HG03378 (cell line): Measurements from ENCODE around the gene ABCB6.

Source experiments
- ATAC-seq: cut with Tn5 transposase; IDR thresholded peaks from one replicate; pipeline ENCODE4 v1.9.1; 2021; ENCODE audit warnings: mild to moderate bottlenecking, moderate library complexity; ENCODE audit not compliant: unreplicated experiment

ABCB6 gene

DNA sequence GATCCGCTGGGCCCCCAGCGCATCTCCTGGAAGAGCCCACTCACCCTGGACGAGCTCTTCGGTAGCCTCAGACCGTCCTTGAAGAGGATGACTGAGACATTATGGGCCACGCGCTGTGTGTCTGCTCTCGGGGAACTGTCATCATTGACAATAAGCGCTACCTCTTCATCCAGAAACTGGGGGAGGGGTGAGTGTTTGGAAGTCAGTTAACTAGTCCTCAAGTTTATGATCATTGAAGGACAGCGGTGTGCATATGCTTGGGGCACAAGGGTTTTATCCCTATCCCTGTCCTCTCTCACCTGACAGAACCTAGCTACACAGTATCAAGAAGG, 27.1 kb upstream of the ABCB6 start:
- ATAC-seq = no peak

DNA sequence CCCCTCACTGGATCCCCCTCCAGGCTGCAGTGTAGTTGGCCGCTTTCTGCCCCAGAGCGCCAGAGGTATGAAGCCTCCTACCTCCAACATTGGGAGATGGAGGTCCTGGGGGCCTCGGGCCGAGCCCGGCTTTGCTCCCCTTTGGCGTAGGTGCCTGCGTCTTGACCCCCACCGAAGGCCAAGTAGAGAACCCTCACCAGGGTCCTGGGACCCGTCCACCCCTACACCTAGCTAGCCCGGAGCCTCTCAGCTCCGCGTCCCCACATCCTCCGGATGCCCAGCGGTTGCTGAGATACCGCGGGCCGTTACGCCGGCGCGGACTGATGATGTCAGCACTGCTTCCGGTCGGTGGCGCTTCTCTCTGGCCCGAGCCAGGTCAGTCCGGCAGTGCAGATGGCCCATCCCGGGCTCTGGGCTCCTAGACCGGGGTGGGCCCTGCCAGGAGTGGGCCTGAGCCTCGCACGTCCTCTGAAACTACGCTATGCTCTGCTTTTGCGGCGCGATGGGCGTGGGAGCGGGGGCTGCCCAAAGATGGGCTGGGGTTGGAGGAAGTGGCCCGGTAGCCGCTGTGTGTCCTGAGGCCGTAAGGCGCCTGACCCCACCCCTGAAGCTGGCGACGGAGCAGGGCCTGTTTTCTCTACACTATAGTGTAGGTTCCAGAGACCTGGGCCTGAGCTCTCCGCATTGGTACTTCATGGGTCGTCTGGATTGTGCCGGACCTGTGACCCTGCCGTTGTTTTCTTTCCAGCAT, 26.6 kb upstream of the ABCB6 start, which contains the start of the genes GLB1L and STK16:
Gene GLB1L (minus strand): TSS at position 297 of the 751 bp plus-strand sequence. CDS start 1,871 bp downstream, outside the sequence.
Gene STK16 (plus strand): TSS at position 332 of the 751 bp plus-strand sequence. CDS start 521 bp downstream, outside the sequence.
- ATAC-seq = peak; percentile 65

DNA sequence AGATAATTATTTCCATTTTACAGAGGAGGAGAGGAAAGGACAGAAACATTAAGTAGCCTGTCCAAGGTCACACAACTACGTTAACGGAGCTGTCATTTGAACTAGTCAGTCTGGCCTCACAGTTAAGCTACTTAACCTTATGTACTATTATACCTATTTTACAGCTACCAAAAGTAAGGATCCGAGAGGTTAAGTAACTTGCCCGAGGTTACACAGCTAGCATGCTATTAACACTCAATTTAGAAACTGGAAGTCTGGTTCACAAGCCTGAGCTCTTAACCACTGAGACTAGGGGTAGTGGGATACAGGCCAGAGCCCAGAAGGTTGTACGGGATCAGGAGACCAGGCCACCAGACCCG, 26.0 kb upstream of the ABCB6 start:
- no peak for ATAC-seq

DNA sequence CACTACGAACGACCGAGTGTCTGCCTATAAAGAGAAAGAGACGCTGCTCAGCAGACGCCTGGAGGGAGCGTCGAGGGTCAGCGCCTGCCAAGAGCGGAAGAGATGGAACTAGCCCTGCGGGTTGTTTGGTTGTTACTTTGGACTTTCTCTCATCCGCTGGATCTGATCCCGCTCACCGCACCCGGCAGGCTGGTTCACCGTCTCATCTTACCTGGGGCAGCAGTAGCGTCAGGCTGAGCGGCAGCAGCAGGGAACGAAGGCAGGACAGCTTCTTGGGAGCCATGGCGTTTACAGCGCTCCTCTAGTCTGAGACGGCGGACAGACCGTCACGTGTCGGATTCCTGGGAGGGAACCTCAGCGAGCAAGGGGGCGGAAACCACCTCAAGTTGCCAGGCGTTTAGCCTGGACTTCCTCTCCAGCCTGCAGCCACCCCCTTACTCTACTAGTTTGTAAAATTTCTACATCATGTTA, 24.6 kb upstream of the ABCB6 start:
- no peak for ATAC-seq

DNA sequence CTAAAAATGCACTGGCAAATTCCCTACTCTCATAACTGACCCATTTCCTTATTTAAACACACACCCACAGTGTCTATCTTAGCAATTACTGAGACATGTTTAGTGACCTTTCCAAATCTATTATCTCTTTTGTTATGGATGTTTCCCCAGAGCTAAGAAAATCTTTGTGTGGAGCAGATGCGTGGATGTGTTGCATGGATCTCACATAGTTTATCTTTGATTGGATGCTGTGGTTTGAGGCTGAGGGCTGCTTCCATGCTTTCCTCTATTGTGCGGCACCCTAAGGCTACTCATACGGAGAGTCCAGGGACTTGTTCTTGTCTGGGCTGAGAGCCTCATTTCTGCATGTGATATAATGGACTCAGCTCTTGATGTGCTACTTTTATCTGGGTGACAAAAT, 15.6 kb upstream of the ABCB6 start:
- ATAC-seq = no peak

DNA sequence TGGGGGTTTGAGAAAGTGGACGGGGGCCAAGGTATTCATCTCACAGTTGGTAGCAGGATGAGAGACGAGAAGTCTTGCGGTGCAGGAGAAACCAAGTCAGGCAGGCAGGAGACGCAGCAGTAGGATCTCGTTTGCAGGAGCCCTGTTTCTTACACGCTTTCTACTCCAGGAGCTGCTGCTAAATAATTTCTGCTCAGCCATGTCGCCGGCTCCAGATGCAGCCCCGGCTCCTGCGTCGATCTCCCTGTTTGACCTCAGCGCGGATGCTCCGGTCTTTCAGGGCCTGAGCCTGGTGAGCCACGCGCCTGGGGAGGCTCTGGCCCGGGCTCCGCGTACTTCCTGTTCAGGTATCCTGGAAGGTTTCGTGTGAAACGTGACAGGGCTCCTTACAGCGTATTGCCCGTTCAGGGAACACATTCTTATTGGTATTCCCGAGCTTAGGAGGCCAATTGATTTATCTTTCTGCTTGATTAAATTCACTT, 11.3 kb upstream of the ABCB6 start:
- ATAC-seq = peak; percentile 6

DNA sequence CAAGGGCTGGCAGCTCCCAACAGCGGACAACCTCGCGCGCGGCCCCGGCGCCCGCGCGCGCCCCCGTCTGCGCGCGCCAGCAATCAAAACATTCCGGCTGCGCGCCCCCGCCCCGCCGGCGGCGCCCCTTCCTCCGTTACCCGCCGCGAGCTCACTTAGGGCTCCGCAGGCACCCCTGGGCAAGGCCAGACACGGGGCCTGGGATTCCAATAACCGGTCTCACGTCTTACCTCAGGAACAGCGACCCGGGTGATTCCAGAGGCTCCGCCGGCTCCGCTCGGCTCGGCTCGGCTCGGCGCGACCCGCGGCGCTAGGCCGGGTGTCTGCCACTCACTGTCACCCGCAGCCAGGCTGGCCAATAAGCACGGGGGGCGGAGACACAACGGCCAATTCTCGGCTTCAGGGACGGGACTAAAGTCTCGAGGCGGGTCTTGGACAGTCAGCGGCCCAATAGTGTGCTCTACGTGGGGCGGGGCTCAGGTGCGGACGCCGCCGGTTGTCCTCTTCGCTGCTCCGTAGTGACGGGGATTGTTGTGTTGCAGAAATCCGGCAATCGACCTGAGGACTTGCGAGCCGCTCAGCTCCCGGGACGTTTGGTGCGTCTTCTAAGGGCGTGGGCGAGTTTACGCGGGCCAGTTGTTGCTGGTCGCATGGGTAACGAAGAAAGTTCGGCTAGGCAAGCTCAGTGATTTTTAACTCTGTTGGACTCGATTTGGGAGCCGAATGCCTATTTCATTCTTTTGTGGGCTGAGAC, 10.7 kb upstream of the ABCB6 start, which contains the start of the genes ANKZF1 and ATG9A:
Gene ANKZF1 (plus strand): TSS at position 502 of the 754 bp plus-strand sequence. CDS start 452 bp downstream, outside the sequence.
Gene ATG9A (minus strand): TSS at position 332 of the 754 bp plus-strand sequence. CDS start 1,612 bp downstream, outside the sequence.
- peak; percentile 94 for ATAC-seq

DNA sequence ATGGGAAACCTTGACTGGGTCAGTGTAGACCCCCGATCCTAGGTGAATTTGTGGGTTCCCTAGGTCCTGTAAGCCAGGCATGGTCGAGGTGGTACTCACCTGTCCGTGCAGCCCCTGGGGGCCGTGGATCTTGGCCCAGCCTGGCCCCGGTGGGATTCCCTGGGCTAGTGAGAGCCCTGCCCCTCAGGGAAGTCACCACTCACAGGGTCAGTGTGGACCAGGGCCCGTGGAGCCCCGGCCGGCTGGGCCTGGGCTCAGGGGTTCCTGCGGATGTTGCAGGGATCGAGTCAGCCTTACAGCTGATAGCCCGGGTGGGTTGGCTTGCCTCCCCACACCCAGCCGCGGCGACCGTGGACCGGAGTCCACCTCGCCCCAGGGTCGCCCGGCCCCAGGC, 10.2 kb upstream of the ABCB6 start:
- ATAC-seq = peak; percentile 6

DNA sequence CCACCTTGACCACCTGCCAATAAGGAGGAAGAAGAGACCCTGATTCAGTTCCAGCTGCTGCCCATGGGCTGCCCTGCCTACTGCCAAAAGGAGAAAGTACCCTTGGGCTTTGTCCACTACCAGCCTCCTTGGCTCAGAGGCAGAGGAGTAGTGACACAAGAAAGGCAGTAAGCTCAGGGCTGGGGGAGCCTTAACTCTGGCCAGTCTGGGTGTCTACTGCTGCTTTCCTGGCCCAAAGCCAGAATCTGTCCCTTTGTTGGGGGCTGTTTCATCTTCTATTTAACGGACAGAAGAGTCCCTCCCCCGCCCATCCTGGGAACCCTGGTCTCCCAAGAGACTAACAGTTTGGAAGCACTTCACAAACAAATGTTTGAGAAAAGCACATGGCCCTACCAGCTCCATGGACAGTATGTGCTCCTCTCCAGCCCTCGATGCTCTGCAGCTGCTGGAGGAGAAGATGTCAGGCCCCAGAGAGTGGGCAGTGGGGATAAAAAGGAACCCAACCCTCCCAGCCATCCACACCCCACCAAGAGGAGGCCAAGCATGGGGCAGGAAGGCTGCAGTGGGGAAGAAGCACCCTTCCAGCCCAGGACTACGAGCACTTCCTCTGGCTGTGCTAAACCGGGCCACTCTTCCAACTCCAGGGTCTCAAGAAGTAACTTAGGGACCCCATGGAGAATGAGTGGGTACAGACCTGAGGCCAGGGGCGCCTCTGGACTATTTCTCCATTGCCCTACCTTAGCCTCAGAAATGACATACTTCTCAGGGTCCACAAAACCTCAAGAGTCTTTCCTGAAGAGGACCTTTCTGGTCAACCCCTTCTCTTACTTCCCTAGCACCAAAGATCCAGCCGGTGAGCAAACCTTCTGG, 9.5 kb upstream of the ABCB6 start:
- ATAC-seq = no peak

DNA sequence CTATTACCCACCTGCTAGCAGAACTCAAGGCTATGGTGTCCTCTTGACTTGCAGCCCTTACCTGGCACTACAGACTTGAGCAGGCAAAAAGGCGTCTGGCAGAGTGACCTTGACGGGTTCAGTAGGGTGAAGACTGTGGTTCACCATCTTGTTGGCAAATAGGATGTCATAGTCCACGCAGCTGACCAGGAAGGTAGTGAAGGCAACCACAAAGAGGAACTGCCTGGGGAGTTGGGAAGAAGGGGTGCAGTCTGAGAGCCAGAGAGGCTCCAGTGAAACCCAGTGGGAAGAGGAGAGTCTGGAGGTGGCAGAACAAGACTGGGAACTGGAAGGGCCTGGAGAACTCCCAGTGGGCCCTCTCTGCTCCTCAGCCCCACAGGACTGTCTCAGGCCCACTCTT, 6.6 kb upstream of the ABCB6 start:
- ATAC-seq = no peak

DNA sequence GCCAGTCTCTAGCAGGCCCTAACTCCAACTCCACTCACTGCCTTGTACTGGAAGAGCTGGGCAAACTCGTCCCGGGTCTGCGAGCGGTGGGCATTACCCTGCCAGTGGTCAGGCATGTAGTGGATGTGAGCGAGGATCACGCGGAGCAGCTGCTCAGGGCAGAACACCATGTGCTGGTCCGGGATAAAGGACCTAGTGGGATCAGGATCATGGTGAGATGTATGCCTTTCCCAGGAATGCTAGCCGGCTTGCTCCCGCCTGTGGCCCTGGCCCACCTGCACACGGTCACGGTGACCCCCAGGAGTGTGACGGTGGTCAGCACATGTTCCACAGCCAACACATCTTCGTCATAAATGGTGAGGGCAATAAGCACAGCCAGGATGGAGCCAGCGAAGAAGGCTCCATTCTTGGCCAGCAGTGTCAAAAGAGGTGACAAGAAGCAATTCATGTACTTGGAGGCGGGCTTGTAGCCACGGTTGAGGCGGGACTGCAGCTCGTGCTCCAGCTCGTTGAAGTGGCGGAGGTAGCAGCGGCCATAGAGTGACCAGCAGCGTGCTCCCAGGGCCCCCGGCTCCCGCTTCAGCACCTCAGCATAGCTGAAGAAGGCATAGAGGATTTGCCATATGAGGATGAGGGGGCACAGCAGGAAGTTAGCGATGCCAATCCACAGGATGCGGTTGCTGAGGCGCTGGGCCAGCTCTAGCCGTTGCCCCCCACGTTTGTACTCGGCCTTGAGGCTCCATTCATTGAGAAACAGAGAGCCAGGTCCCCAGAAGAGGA, 5.3 kb upstream of the ABCB6 start:
- no peak for ATAC-seq

DNA sequence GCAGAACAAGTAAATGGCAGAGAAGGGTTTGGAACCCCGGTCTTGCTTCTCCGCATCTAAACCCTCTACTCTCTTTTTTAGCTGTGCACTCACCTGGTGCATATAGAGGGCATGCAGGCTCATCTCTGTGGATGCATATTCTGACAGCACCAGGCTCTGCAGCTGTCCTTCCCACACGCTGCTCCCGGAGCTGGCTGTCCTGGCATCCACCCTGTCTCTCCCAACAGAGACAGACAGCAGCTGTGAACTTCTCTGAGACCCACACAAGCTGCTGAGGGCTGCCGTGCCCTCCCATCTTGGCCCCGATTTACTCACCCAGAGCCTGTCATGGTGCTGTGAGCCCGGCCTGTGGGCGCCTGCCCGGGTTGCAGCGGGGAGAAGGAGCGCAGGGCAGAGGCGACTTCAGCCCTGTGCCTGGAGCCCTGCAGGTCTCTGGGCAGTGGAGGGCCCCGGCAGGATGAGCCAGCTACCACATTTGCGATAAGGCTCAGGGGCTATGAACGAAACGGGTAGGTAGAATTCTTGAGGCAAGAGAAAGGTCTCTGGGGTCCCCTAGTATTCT, 3.3 kb upstream of the ABCB6 start:
- no peak for ATAC-seq

DNA sequence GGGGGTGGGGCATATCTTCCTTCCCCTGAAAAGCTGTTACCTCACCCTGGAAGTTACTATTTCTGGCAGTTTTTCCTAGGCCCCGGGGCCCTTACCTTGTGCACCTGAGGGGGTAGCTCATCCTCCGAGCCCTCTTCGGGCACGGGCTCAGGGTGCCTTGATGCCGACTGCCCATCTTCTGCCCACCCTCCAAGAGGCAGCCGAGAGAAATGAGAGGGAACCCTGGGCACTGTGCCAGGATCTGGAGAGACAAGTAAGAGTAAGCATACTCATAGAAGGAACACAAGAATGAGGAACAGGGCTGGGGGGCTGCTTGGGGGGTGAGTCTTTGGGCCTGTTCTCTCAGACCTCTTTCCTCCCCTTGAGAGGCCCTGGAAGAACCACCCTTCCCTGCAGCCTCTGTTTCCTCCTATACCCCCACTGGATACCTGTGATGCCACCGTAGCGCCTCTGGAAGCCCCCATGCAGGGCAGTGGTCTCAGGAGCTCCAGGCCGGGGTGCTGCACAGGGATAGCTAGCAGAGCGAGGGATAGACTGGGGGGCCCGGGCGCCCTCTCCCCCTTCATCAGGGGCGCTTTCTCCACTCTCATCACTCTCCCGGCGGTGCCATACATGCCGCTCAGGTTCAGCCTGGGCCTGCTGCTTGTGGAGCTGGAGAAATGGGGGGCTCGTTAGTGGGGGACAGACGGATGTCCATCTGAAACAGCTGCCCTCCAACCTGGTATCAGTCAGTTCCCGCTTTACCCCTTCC, 2.1 kb upstream of the ABCB6 start:
- ATAC-seq = no peak

DNA sequence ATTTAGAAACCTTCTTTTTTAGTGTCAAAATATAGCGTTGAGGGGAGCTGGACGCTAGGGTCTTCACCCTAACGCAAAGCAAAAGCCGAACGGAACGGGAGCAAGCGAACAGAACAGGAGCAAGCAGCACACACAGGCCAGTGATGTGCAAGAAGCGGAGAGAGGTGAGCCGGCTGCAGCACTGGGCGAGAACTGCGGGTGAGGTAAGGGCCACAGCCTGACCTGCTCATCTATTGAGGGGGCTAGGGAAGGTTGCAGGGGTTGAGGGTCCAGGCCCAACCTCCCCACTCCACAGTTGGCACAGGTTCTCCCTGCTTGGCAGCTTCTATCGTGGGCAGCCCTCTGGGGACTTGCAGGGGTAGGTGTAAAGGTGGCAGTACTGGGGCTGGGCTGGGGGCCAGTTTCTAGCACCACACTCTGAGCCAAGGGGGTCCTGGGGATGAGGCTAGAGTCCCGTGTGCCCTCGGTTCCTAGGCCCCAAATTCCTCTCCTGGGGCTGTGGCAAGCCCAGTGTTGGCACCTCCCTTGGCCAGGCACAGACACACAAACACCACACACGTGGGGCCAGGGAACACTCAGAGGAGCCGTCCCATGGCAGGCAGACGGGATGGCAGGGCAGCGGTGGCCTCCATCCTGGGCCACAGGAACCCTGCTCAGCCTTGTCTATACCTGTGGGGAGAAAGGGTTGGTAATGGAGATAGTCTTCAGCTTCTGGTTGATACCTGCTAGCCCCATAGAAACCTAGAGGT, 1.2 kb upstream of the ABCB6 start:
- ATAC-seq = no peak

DNA sequence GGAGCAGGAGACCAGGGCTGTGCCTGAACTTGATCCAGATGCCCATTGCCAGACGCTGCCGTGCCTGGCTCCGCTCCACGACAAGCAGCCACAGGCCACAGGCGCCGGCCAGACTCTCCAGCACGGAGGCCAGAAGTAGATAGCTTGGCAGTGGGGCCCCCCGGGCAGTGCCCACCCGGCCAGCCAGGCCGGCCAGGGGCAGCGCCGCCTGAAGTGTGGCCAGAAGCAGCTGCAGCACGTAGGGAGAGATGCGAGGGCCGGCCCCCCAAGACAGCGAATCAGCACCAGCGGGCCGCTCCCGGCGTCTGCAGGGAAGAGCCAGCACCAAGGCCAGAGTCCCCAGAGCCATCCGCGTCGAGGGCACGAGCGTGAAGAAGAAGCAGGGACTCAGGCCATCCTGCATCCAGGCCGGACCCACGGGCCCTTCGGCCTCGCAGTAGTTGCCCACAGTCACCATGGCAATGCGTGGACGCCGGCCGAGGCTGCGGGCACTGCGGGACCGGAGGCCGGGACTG, 484 bp downstream of the ABCB6 start:
- ATAC-seq = peak; percentile 20

DNA sequence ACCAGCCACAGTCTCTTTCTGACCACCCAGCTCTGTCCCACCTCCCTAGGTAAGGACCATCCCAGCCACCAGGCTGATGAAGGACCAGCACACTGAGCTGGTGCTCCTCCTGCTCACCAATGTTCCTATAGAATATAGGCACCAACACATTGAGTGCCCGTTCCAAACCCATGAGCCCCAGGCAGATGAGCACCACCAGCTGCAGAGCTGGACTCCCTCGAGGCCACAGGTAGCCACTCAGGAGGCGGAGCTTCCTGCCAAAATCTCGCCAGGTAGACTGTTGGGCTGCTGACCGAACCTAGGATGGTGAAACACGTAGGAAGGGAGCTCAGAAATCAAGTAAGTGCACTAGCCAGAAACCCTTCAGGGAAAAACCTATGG, 2.2 kb downstream of the ABCB6 start:
- ATAC-seq = no peak

DNA sequence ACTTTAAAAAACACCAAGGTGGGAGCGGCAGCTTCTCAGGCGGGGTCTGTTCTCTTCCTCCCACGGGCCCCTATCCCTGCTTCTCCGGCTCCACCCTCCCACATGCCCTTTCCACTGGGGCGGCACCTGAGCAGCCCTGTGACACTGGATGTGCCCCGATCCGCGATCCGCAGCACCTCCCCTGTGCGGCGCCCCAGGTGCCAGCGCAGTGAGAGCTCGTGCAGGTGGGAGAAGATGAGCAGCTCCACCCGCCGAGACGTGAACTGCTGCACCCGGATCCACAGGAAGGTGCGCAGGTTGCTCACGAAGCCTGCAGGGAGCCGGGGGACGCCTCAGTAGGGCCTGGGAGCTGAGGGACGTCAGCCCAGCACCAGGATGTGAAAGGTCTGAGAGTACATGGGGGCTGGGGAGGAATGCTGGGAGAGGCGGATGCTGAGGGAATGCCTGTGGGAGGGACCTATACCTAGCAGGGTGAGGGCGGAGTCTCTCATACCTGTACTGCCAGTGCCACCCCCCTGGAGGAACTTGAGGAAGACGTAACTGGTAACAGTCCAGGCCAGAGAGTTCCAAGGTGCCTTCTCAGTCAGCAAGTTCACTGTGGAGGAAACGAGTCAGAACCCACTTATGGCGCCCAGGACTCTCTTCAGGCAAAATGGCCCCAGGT, 2.8 kb downstream of the ABCB6 start:
- no peak for ATAC-seq

DNA sequence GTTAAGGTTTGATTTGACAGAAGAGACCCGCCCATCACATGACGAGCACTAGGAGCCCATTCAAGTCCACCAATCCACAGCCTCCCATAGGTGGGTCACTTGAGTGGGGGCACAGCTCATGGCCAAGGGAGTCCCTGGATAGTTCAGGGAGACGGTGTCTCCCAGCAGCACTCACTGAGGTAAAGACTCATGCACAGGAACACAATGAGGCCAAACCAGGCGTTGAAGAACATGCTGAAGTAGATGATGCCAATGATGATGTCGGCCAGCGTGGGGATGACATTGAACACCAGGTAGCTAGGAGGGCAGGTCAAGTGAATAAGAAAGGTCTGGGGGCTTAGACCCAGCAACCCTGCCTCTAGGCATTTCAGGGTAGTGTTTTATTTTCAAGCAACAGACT, 4.0 kb downstream of the ABCB6 start:
- no peak for ATAC-seq
